ENCODE measurements around the gene COPS4.

The COPS4 gene

GRCh38 chr4:83115656-83116285 lies 80.8 kb downstream of the COPS4 start:
- Histone ChIP-seq H3K9ac (no peak overlapping the region), H3K27ac (no peak overlapping the region), H3K9me3 (no peaks in the 10 kb centered on the region), H3K4me3 (no peak overlapping the region), H3K27me3 (no peaks in the 10 kb centered on the region), H3K4me2 (no peak overlapping the region), H3K36me3 (no peaks in the 10 kb centered on the region), H4K20me1 (no peaks in the 10 kb centered on the region), H3K4me1 (peaks cover 41% of the 10 kb centered on the region)
- TF ChIP-seq Cebpa-rat (IDR thresholded peaks at IDR 0.05): no peak

GRCh38 chr4:83118869-83119268 lies 83.9 kb downstream of the COPS4 start:
- H3K27me3 ChIP-seq: no peaks in the 10 kb centered on the region
- H3K9ac ChIP-seq: no peak overlapping the region
- H3K4me2 ChIP-seq: no peak overlapping the region
- H3K36me3 ChIP-seq: no peaks in the 10 kb centered on the region
- H3K27ac ChIP-seq: no peak overlapping the region
- TF ChIP-seq Cebpa-rat (IDR thresholded peaks at IDR 0.05): no peak
- peaks cover 6% of the 10 kb centered on the region; the same call in 1 of the 2 replicates for H3K9me3 ChIP-seq
- H3K4me3 ChIP-seq: no peak overlapping the region
- H4K20me1 ChIP-seq: no peaks in the 10 kb centered on the region
- H3K4me1 ChIP-seq: peaks cover 10% of the 10 kb centered on the region

- Histone ChIP-seq H3K9ac (no peak overlapping the region), H3K27ac (no peak overlapping the region), H3K9me3 (peaks cover 6% of the 10 kb centered on the region; the same call in 1 of the 2 replicates), H3K4me3 (no peak overlapping the region), H4K20me1 (no peaks in the 10 kb centered on the region), H3K36me3 (no peaks in the 10 kb centered on the region), H3K4me1 (peaks cover 6% of the 10 kb centered on the region; the same call in 1 of the 2 replicates), H3K4me2 (no peak overlapping the region), H3K27me3 (no peaks in the 10 kb centered on the region)
- TF ChIP-seq Cebpa-rat (IDR thresholded peaks at IDR 0.05): no peak
Observed at GRCh38 chr4:83121246-83121645, 86.3 kb downstream of the COPS4 start.

GRCh38 chr4:83124111-83124780 lies 89.3 kb downstream of the COPS4 start:
- no peaks in the 10 kb centered on the region for H3K36me3 ChIP-seq
- no peak overlapping the region for H3K9ac ChIP-seq
- peaks cover 17% of the 10 kb centered on the region for H3K9me3 ChIP-seq
- no peak overlapping the region for H3K4me3 ChIP-seq
- H3K27me3 ChIP-seq: no peaks in the 10 kb centered on the region
- peaks cover 6% of the 10 kb centered on the region; the same call in 1 of the 2 replicates for H3K4me1 ChIP-seq
- TF ChIP-seq Cebpa-rat (IDR thresholded peaks at IDR 0.05): peak; percentile 36; the same call in 1 of the 2 replicates
- no peaks in the 10 kb centered on the region for H4K20me1 ChIP-seq
- no peak overlapping the region for H3K27ac ChIP-seq
- no peak overlapping the region for H3K4me2 ChIP-seq

All from BLaER1 (cell line).